ENCODE data around the gene ANK2. TPM values are rescaled to one million over a fixed set of nuclear protein-coding genes. Genes with fewer than 3 reads are reported as not detected.

The ANK2 gene
- total and polyA plus RNA-seq, 12 donors: 21.9 to 373 (median 298) TPM

- Histone ChIP-seq H3K4me1 (no peaks in the 10 kb centered on the region), H3K4me3 (no peak overlapping the region), H3K9me3 (no peaks in the 10 kb centered on the region), H3K27ac (no peak overlapping the region), H3K27me3 (no peaks in the 10 kb centered on the region), H3K36me3 (no peaks in the 10 kb centered on the region)
- no peak for TF ChIP-seq CTCF (IDR thresholded peaks at IDR 0.05)
- no peak for DNase-seq
- intact Hi-C loops (cut with DNase I): no loop called here
- WGBS, 2 donors: 71 to 78% methylated on average over 3 of the region's 3 CpGs
- no peak for ATAC-seq
Observed at GRCh38 chr4:113209652-113210320, 160.3 kb downstream of the ANK2 start.

- no peak for TF ChIP-seq CTCF (IDR thresholded peaks at IDR 0.05)
- H3K27me3 ChIP-seq: no peaks in the 10 kb centered on the region
- no peaks in the 10 kb centered on the region for H3K36me3 ChIP-seq
- no peak overlapping the region for H3K27ac ChIP-seq
- no peak overlapping the region for H3K4me3 ChIP-seq
- no peaks in the 10 kb centered on the region for H3K4me1 ChIP-seq
- whole genome bisulfite sequencing, 2 donors: 63 to 64% methylated on average over 1 of the region's 1 CpG
- ATAC-seq: no peak
- no peak for DNase-seq
- H3K9me3 ChIP-seq: no peaks in the 10 kb centered on the region
- intact Hi-C loops (cut with DNase I): no loop called here
Observed at GRCh38 chr4:113212613-113213012, 163.2 kb downstream of the ANK2 start.

GRCh38 chr4:113221990-113222389, 172.5 kb downstream of the ANK2 start:
- Histone ChIP-seq H3K27me3 (no peaks in the 10 kb centered on the region), H3K9me3 (peaks cover 0 to 4% (median 0%) of the 10 kb centered on the region in 11 donors), H3K4me3 (no peak overlapping the region), H3K36me3 (no peaks in the 10 kb centered on the region), H3K27ac (no peak overlapping the region), H3K4me1 (no peaks in the 10 kb centered on the region)
- no peak for TF ChIP-seq CTCF (IDR thresholded peaks at IDR 0.05)
- intact Hi-C loops (cut with DNase I): no loop called here
- DNase-seq (no peak), ATAC-seq (no peak)
- WGBS, 2 donors: 65 to 72% methylated on average over 2 of the region's 2 CpGs

GRCh38 chr4:113222471-113222870, 173.0 kb downstream of the ANK2 start:
- H3K36me3 ChIP-seq: no peaks in the 10 kb centered on the region
- H3K4me3 ChIP-seq: no peak overlapping the region
- ATAC-seq (no peak), DNase-seq (no peak)
- WGBS, 2 donors: 87 to 96% methylated on average over 2 of the region's 2 CpGs
- TF ChIP-seq CTCF (IDR thresholded peaks at IDR 0.05): no peak
- H3K4me1 ChIP-seq: no peaks in the 10 kb centered on the region
- H3K27ac ChIP-seq: no peak overlapping the region
- H3K27me3 ChIP-seq: no peaks in the 10 kb centered on the region
- peaks cover 0 to 4% (median 0%) of the 10 kb centered on the region in 11 donors for H3K9me3 ChIP-seq
- intact Hi-C loops (cut with DNase I): no loop called here

Data from heart right ventricle (tissue), 16 donors.